Peyer's patch (tissue), 4 donors: ENCODE data around the gene SLC11A1.

Experiments
- CTCF ChIP-seq, 6 experiments: fragments of 450-650 bp in 4 of 6; fragments of 200-600 bp in 2 of 6; sonication (generic) in 1 of 6; IDR thresholded peaks; one replicate each; pipeline ENCODE4 v1.5.1; 2017 to 2019; ENCODE audit warnings: antibody characterized with exemption in 6 of 6, mild to moderate bottlenecking in 3 of 6, moderate library complexity in 1 of 6
- POLR2A ChIP-seq, 2 donors: fragments of 450-650 bp; IDR thresholded peaks; one replicate each; pipeline ENCODE4 v1.5.1; 2017; ENCODE audit warnings: antibody characterized with exemption in 2 of 2, mild to moderate bottlenecking in 2 of 2, moderate library complexity in 2 of 2

GRCh38 chr2:218381916-218382366 lies at the start of gene SLC11A1:
- TF ChIP-seq CTCF (IDR thresholded peaks at IDR 0.05) (no peak), POLR2A (IDR thresholded peaks at IDR 0.05) (peak in 1 of 2 donors; percentile 8)
